ENCODE results near the gene CCDC169.

The CCDC169 gene

DNA sequence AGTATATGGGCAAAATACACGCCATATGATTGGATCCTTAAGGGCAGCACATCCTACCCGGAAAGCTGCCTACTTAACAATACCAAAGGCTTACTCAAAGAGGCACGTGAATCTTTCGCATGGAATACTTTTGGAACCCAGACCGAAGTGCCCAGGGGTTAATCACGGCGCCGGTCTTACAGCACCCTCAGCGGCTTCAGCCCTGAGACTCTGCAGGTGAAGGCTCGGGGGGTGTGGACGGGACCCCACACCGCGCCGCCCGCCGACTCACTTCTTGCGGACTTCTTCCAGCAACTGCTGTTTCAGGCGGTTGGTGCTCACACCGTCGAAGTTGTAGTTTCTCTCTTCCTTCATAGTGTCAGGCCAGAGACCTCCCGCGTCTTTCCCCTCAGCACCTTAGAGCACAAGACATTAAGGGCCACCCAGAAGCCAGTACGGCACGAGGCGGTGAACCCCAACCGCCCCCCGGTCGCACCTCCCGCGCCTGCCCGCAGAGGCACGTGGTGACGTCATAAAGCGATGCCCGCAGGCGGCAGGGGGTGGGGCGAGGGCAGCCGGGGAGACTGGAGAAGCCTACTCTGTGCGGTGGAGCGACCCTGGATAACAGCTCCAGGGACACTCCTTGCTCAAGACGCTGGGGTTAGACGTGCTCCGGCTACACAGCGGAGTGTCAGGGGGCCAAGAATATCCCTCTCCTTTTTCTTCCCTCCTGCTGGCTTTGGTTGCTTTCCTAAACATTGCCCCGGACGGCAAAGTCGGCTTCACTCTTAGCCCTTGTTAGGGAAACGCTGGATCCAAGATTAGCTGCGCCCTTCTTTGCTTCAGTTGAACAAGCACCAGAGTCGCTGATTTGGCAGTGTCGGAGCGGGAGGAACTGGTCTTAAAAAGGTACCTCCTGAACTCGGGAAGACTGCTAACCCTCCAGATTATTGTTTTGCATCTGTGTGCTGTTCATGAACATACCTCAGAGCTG lies at the start of gene CCDC169:
TSS of gene CCDC169 (minus strand) at position 449 of the 973 bp plus-strand sequence. CDS start at position 354, 95 bp downstream.
- TF ChIP-seq, protein P1, sequence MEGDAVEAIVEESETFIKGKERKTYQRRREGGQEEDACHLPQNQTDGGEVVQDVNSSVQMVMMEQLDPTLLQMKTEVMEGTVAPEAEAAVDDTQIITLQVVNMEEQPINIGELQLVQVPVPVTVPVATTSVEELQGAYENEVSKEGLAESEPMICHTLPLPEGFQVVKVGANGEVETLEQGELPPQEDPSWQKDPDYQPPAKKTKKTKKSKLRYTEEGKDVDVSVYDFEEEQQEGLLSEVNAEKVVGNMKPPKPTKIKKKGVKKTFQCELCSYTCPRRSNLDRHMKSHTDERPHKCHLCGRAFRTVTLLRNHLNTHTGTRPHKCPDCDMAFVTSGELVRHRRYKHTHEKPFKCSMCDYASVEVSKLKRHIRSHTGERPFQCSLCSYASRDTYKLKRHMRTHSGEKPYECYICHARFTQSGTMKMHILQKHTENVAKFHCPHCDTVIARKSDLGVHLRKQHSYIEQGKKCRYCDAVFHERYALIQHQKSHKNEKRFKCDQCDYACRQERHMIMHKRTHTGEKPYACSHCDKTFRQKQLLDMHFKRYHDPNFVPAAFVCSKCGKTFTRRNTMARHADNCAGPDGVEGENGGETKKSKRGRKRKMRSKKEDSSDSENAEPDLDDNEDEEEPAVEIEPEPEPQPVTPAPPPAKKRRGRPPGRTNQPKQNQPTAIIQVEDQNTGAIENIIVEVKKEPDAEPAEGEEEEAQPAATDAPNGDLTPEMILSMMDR (IDR thresholded peaks at IDR 0.05; ENCODE audit: control extremely low read depth, extremely low read depth, low read depth, missing control alignments) = no peak
- CTCF ChIA-PET = interaction anchor here (1.0 to 2.2 kb wide), 3 partner anchors 10 to 49 kb away, joined by 3 to 7 read pairs (median 7); no protein-coding TSS in a partner anchor
- peak; percentile 32 for DNase-seq (ENCODE audit: extremely low spot score)
- POLR2A ChIA-PET = no interaction called here

DNA sequence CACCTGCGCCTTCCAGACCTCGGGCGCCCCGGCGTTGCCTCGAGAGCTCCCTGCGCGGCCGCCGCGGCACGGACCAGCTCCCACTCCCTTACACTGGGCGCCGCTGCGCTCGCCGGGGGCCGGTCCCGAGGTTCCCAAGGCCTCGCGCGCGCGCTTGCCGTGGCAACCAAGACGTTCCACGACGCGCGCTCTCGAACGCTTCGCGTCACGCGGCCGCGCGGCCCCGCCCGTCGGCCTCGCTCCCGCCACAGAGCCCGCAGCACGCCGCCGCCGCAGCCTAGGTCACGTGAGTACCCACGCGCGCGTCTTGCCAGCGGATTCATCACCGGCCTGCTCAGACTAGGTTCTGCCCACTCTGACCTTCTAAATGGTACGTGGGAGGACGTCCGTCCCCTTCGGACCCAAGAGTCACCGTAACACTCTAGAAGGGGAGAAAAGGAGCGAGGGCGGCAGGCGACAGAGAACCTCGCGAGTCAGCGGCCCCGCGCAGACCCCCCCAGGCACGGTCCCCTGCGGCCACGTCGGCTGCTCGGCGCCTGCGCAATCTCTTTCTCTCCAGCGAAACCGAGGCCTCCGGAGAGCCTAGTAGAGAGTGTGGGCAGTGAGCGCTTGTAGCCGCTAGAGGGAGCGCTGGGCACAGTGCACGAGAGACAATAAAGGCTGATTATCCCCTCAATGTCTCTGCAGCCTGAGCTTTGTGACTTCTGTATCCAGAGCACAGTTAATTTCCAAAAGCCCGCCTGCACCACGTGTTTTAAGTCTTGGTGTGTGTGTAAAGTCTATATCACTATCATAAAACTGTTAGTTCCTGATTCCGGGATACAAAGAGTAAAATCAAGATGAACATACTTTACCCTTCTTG lies 48.8 kb upstream of the CCDC169 start, which contains the start of gene SPART:
TSS of gene SPART (minus strand) at position 173 of the 862 bp plus-strand sequence. CDS start 10,564 bp downstream, outside the sequence.
- POLR2A ChIA-PET = no interaction called here

GRCh38 chr13:36345438-36346221 lies 48.0 kb upstream of the CCDC169 start:
- TF ChIP-seq, protein P1 (IDR thresholded peaks at IDR 0.05; ENCODE audit: control extremely low read depth, extremely low read depth, low read depth, missing control alignments) = no peak
- peak; percentile 18 for DNase-seq (ENCODE audit: extremely low spot score)
- CTCF ChIA-PET = interaction anchor here (0.9 to 4.4 kb wide), 8 partner anchors 9 to 391 kb away, joined by 3 to 21 read pairs (median 4); no protein-coding TSS in a partner anchor
- POLR2A ChIA-PET = no interaction called here

More for the DNA sequence above, 48.8 kb upstream of the CCDC169 start, which contains the start of gene SPART:
- CTCF ChIA-PET = interaction anchor here (0.6 to 4.4 kb wide), 24 partner anchors 8 to 636 kb away, joined by 3 to 21 read pairs (median 3); partner anchors contain the start of gene CCDC169
- DNase-seq (ENCODE audit: extremely low spot score) = peak; percentile 90
- TF ChIP-seq, protein P1 (IDR thresholded peaks at IDR 0.05; ENCODE audit: control extremely low read depth, extremely low read depth, low read depth, missing control alignments) = peak; percentile 93

GRCh38 chr13:36344886-36345437 lies 47.3 kb upstream of the CCDC169 start:
- no peak for DNase-seq (ENCODE audit: extremely low spot score)
- CTCF ChIA-PET = interaction anchor here (1.1 to 4.4 kb wide), 5 partner anchors 16 to 392 kb away, joined by 3 to 21 read pairs (median 4); no protein-coding TSS in a partner anchor
- TF ChIP-seq, protein P1 (IDR thresholded peaks at IDR 0.05; ENCODE audit: control extremely low read depth, extremely low read depth, low read depth, missing control alignments) = no peak
- POLR2A ChIA-PET = no interaction called here

GRCh38 chr13:36344173-36344572 lies 46.6 kb upstream of the CCDC169 start:
- TF ChIP-seq, protein P1 (IDR thresholded peaks at IDR 0.05; ENCODE audit: control extremely low read depth, extremely low read depth, low read depth, missing control alignments) = no peak
- no peak for DNase-seq (ENCODE audit: extremely low spot score)
- POLR2A ChIA-PET = no interaction called here
- CTCF ChIA-PET = interaction anchor here (0.9 to 4.4 kb wide), 4 partner anchors 9 to 392 kb away, joined by 3 to 21 read pairs (median 4); no protein-coding TSS in a partner anchor

Data from GM10248 (cell line).